Common myeloid progenitor, CD34-positive (primary cell): ENCODE data around the gene EXOC3.

ENCODE experiments used
- CTCF ChIA-PET: fragments of 350-600 bp; sonication (Branson Sonifier 250); formaldehyde crosslinking; loops from one replicate; lab custom pipeline; 2021; ENCODE audit warnings: antibody characterized with exemption; lab: Charles Lee
- POLR2A ChIA-PET: fragments of 350-600 bp; sonication (Branson Sonifier 250); formaldehyde crosslinking; loops from one replicate; lab custom pipeline; 2021; ENCODE audit warnings: antibody characterized with exemption; lab: Charles Lee
- DNase-seq, 3 donors: peaks; one replicate each; pipeline versions ENCODE4 v3.0.0 to v3.0.0-alpha.2; 2013
- H3K27ac ChIP-seq, 2 experiments: 1 replicate in 1 of 2; 2 replicates in 1 of 2; pipeline ENCODE4 v1.7.0; 2013; ENCODE audit warnings: inconsistent platforms in 2 of 2, low read length in 2 of 2, mild to moderate bottlenecking in 2 of 2, low read depth in 1 of 2, moderate library complexity in 1 of 2; ENCODE audit not compliant: severe bottlenecking in 2 of 2, insufficient read depth in 1 of 2, poor library complexity in 1 of 2
- H3K27me3 ChIP-seq, 5 experiments: replicated peaks in 2 of 5; 1 replicate in 3 of 5; 2 replicates in 2 of 5; pipeline versions ENCODE4 v1.6.1 to v1.7.0; 2013; ENCODE audit warnings: low read length in 4 of 5, mild to moderate bottlenecking in 2 of 5, moderate library complexity in 2 of 5, inconsistent platforms in 1 of 5; ENCODE audit not compliant: insufficient read depth in 5 of 5, control insufficient read depth in 4 of 5
- H3K36me3 ChIP-seq, 4 experiments: 1 replicate in 2 of 4; 2 replicates in 2 of 4; pipeline versions ENCODE4 v1.6.1 to v1.7.0; 2013; ENCODE audit warnings: low read length in 3 of 4, control low read depth in 1 of 4, mild to moderate bottlenecking in 1 of 4; ENCODE audit not compliant: control insufficient read depth in 4 of 4, insufficient read depth in 4 of 4
- H3K4me1 ChIP-seq, 4 experiments: 1 replicate in 3 of 4; 2 replicates in 1 of 4; pipeline versions ENCODE4 v1.6.1 to v1.7.1; 2013; ENCODE audit warnings: low read length in 3 of 4, mild to moderate bottlenecking in 3 of 4, control low read depth in 1 of 4, inconsistent platforms in 1 of 4, moderate library complexity in 1 of 4; ENCODE audit not compliant: control insufficient read depth in 4 of 4, insufficient read depth in 4 of 4; ENCODE audit errors: control extremely low read depth in 1 of 4
- H3K4me3 ChIP-seq, 7 experiments: 1 replicate in 4 of 7; 2 replicates in 3 of 7; pipeline versions ENCODE4 v1.5.1 to v1.7.0; 2013; ENCODE audit warnings: mild to moderate bottlenecking in 7 of 7, low read length in 6 of 7, moderate library complexity in 6 of 7, inconsistent platforms in 2 of 7, low read depth in 2 of 7, control low read depth in 1 of 7; ENCODE audit not compliant: insufficient read depth in 4 of 7, control insufficient read depth in 1 of 7; ENCODE audit errors: extremely low read depth in 1 of 7
- H3K9me3 ChIP-seq, 5 experiments: 1 replicate in 4 of 5; 2 replicates in 1 of 5; pipeline versions ENCODE4 v1.6.1 to v1.7.1; 2013; ENCODE audit warnings: low read length in 4 of 5, mild to moderate bottlenecking in 2 of 5, inconsistent platforms in 1 of 5, low read depth in 1 of 5, moderate library complexity in 1 of 5; ENCODE audit not compliant: control insufficient read depth in 4 of 5, insufficient read depth in 2 of 5; ENCODE audit errors: control extremely low read depth in 1 of 5
- WGBS: methylation state at CpG from one replicate; pipeline ENCODE4 v1.1.5; 2013; ENCODE audit not compliant: insufficient coverage; 5-methylcytosine and 5-hydroxymethylcytosine counted together

EXOC3 gene

GRCh38 chr5:516338-516925 lies 73.5 kb downstream of the EXOC3 start:
- H3K4me1 ChIP-seq = peaks cover 0 to 3% (median under 1%) of the 10 kb centered on the region in 4 experiments
- H3K4me3 ChIP-seq = no peak overlapping the region
- no peaks in the 10 kb centered on the region for H3K36me3 ChIP-seq
- no peak overlapping the region for H3K27ac ChIP-seq
- peaks cover 0 to 2% (median 0%) of the 10 kb centered on the region in 5 experiments for H3K9me3 ChIP-seq
- ChIA-PET CTCF (interaction anchor here (1.3 kb wide), 1 partner anchor 18 kb away, joined by 3 read pairs; no protein-coding TSS in a partner anchor), POLR2A (no interaction called here)
- 96% methylated on average over 7 of the region's 10 CpGs for WGBS
- no peak for DNase-seq
- peaks cover 2 to 63% (median 9%) of the 10 kb centered on the region in 5 experiments for H3K27me3 ChIP-seq
